ENCODE results near the gene MACF1. TPM values are rescaled to one million over a fixed set of nuclear protein-coding genes. Genes with fewer than 3 reads are reported as not detected.
A peak's percentile ranks its signal among the peaks of the same experiment; 100 is the strongest.

The MACF1 gene
- total and polyA plus RNA-seq, 2 of the 13 experiments (the other 11 are each of a cell fraction or from before 2014, with no cell fraction given) = 36.7 to 65.4 TPM

GRCh38 chr1:39173995-39174380 lies 30.5 kb upstream of the MACF1 start:
- ATAC-seq (no peak), FAIRE-seq (no peak), DNase-seq (ENCODE audit: low spot score) (no peak)
- Histone ChIP-seq H3K27me3 (ENCODE audit: control insufficient read depth in 1 of 2, insufficient read depth in 2 of 2, low read length in 2 of 2) (no peaks in the 10 kb centered on the region), H3K36me3 (replicated peaks in 1 of 2; ENCODE audit: control insufficient read depth in 1 of 2, insufficient read depth in 2 of 2, low read length in 2 of 2) (no peaks in the 10 kb centered on the region), H3K27ac (ENCODE audit: extremely low read length, insufficient read depth, low read length) (peak overlapping the region; percentile 24), H3K79me2 (ENCODE audit: insufficient read depth, low read length) (peaks cover 56% of the 10 kb centered on the region), H3K9ac (ENCODE audit: insufficient read depth, low read depth, low read length) (no peak overlapping the region), H4K20me1 (ENCODE audit: insufficient read depth, low read length) (peaks cover 20% of the 10 kb centered on the region), H3K9me3 (ENCODE audit: low read length) (no peaks in the 10 kb centered on the region), H3K4me2 (ENCODE audit: low read depth, low read length) (peak overlapping the region; percentile 41), H3K4me3 (replicated peaks in 1 of 3; ENCODE audit: insufficient read depth in 1 of 3, low read depth in 2 of 3, low read length in 3 of 3) (no peak overlapping the region), H2AFZ (ENCODE audit: low read length) (no peak overlapping the region), H3K4me1 (ENCODE audit: insufficient read depth, low read length) (peaks cover 90% of the 10 kb centered on the region)
- ChIA-PET POLR2A (no interaction called here), CTCF (ENCODE audit: low intra/inter-chr PET ratio, low total read pairs) (no interaction called here)
- in situ Hi-C loops (cut with HindIII; ENCODE audit: extremely low pct_ligation_motif_present, low pct_unique_long_range_greater_than_20kb) = no loop called here
- 61% methylated on average over 2 of the region's 2 CpGs for WGBS (ENCODE audit: low lambda C conversion rate)
- intact Hi-C loops (cut with micrococcal nuclease; ENCODE audit: unreplicated experiment) = loop anchor here (5.0 kb wide), 1 partner anchor 67 kb away; no protein-coding TSS in a partner anchor
- TF ChIP-seq TRIM24 (CRISPR knock-in tag; IDR thresholded peaks at IDR 0.05) (no peak), GZF1 (CRISPR knock-in tag; IDR thresholded peaks at IDR 0.05) (no peak), NAIF1 (CRISPR knock-in tag; IDR thresholded peaks at IDR 0.05; ENCODE audit: borderline replicate concordance) (no peak), TSC22D2 (CRISPR knock-in tag; IDR thresholded peaks at IDR 0.05; ENCODE audit: borderline replicate concordance) (no peak), TCF7 (IDR thresholded peaks at IDR 0.05; ENCODE audit: low read depth) (no peak), PREB (CRISPR knock-in tag; IDR thresholded peaks at IDR 0.05) (no peak), PCBP1 (IDR thresholded peaks at IDR 0.05; ENCODE audit: borderline replicate concordance, low read depth, low read length) (no peak), ZMAT3 (CRISPR knock-in tag; conservative IDR thresholded peaks at IDR 0.05) (no peak), ZFY (CRISPR knock-in tag; IDR thresholded peaks at IDR 0.05) (no peak), RBM22 (optimal IDR thresholded peaks at IDR 0.05; ENCODE audit: low read length) (no peak), ZNF292 (CRISPR knock-in tag; IDR thresholded peaks at IDR 0.05; ENCODE audit: borderline replicate concordance, low read depth) (no peak), SRSF9 (IDR thresholded peaks at IDR 0.05; ENCODE audit: borderline replicate concordance, insufficient read depth, low read depth, low read length, poor library complexity, severe bottlenecking) (no peak), KLF16 (CRISPR knock-in tag; IDR thresholded peaks at IDR 0.05) (no peak)
- TF ChIP-seq, protein P1, sequence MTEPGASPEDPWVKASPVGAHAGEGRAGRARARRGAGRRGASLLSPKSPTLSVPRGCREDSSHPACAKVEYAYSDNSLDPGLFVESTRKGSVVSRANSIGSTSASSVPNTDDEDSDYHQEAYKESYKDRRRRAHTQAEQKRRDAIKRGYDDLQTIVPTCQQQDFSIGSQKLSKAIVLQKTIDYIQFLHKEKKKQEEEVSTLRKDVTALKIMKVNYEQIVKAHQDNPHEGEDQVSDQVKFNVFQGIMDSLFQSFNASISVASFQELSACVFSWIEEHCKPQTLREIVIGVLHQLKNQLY (CRISPR knock-in tag; IDR thresholded peaks at IDR 0.05) = no peak
- TF ChIP-seq, protein P2, sequence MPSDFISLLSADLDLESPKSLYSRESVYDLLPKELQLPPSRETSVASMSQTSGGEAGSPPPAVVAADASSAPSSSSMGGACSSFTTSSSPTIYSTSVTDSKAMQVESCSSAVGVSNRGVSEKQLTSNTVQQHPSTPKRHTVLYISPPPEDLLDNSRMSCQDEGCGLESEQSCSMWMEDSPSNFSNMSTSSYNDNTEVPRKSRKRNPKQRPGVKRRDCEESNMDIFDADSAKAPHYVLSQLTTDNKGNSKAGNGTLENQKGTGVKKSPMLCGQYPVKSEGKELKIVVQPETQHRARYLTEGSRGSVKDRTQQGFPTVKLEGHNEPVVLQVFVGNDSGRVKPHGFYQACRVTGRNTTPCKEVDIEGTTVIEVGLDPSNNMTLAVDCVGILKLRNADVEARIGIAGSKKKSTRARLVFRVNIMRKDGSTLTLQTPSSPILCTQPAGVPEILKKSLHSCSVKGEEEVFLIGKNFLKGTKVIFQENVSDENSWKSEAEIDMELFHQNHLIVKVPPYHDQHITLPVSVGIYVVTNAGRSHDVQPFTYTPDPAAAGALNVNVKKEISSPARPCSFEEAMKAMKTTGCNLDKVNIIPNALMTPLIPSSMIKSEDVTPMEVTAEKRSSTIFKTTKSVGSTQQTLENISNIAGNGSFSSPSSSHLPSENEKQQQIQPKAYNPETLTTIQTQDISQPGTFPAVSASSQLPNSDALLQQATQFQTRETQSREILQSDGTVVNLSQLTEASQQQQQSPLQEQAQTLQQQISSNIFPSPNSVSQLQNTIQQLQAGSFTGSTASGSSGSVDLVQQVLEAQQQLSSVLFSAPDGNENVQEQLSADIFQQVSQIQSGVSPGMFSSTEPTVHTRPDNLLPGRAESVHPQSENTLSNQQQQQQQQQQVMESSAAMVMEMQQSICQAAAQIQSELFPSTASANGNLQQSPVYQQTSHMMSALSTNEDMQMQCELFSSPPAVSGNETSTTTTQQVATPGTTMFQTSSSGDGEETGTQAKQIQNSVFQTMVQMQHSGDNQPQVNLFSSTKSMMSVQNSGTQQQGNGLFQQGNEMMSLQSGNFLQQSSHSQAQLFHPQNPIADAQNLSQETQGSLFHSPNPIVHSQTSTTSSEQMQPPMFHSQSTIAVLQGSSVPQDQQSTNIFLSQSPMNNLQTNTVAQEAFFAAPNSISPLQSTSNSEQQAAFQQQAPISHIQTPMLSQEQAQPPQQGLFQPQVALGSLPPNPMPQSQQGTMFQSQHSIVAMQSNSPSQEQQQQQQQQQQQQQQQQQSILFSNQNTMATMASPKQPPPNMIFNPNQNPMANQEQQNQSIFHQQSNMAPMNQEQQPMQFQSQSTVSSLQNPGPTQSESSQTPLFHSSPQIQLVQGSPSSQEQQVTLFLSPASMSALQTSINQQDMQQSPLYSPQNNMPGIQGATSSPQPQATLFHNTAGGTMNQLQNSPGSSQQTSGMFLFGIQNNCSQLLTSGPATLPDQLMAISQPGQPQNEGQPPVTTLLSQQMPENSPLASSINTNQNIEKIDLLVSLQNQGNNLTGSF (CRISPR knock-in tag; IDR thresholded peaks at IDR 0.05) = no peak
- BruUV-seq (replicated peaks) = no TSS peak

Measured in HepG2 (cell line).